Esophagus (tissue), 2 donors: ENCODE data around the gene MSI2. TPM values are rescaled to one million over a fixed set of nuclear protein-coding genes. Genes with fewer than 3 reads are reported as not detected.

ENCODE experiments used
- H3K27ac ChIP-seq, 2 donors: one replicate each; pipeline ENCODE4 v1.5.1; 2013; ENCODE audit warnings: low read depth in 2 of 2, mild to moderate bottlenecking in 2 of 2, inconsistent platforms in 1 of 2, low read length in 1 of 2, moderate library complexity in 1 of 2
- H3K27me3 ChIP-seq, 2 donors: one replicate each; pipeline ENCODE4 v1.6.1; 2013; ENCODE audit warnings: low read length in 2 of 2, control low read depth in 1 of 2, mild to moderate bottlenecking in 1 of 2; ENCODE audit not compliant: insufficient read depth in 2 of 2, control insufficient read depth in 1 of 2
- H3K36me3 ChIP-seq, 2 donors: one replicate each; pipeline ENCODE4 v1.6.1; 2013; ENCODE audit warnings: low read length in 1 of 2; ENCODE audit not compliant: control insufficient read depth in 2 of 2, insufficient read depth in 2 of 2
- H3K4me1 ChIP-seq, 2 donors: one replicate each; pipeline ENCODE4 v1.6.1; 2013; ENCODE audit warnings: low read length in 1 of 2; ENCODE audit not compliant: control insufficient read depth in 2 of 2, insufficient read depth in 2 of 2
- H3K4me3 ChIP-seq, 2 donors: one replicate each; pipeline ENCODE4 v1.5.1; 2013; ENCODE audit warnings: low read length in 2 of 2, mild to moderate bottlenecking in 2 of 2, low read depth in 1 of 2, moderate library complexity in 1 of 2
- H3K9me3 ChIP-seq, 2 donors: one replicate each; pipeline ENCODE4 v1.6.1; 2013; ENCODE audit warnings: mild to moderate bottlenecking in 2 of 2, low read depth in 1 of 2, low read length in 1 of 2, moderate library complexity in 1 of 2; ENCODE audit not compliant: control insufficient read depth in 2 of 2, insufficient read depth in 1 of 2
- WGBS, 2 donors: extraction: QIAGEN DNeasy Blood & Tissue Kit; methylation state at CpG; one replicate each; pipeline ENCODE4 v1.1.7; 2013; 5-methylcytosine and 5-hydroxymethylcytosine counted together
- polyA plus RNA-seq, 2 donors: library from polyadenylated mRNA; stranded (reverse); fragments of 200-250 nt; gene quantifications; one replicate each; pipeline ENCODE4 v1.2.3, GENCODE V29; 2013
- donor health status: healthy with polysubstance abuse.
- donor health status: Bipolar disorder and iron deficiency.

Gene MSI2
- polyA plus RNA-seq, 2 donors: 7.8 to 8.2 TPM

- Histone ChIP-seq H3K4me3 (no peak overlapping the region), H3K27ac (no peak overlapping the region), H3K9me3 (no peaks in the 10 kb centered on the region), H3K27me3 (no peaks in the 10 kb centered on the region), H3K36me3 (peaks cover 4 to 5% of the 10 kb centered on the region in 2 donors), H3K4me1 (peaks cover 0 to 4% of the 10 kb centered on the region in 2 donors)
- WGBS, 2 donors: 73 to 83% methylated on average over 4 of the region's 4 CpGs
Measured at GRCh38 chr17:57672971-57673370, 416.6 kb downstream of the MSI2 start.

- 95 to 96% methylated on average over 22 of the region's 22 CpGs for WGBS, 2 donors
- Histone ChIP-seq H3K4me3 (no peak overlapping the region), H3K4me1 (peaks cover 0 to 4% of the 10 kb centered on the region in 2 donors), H3K27me3 (no peaks in the 10 kb centered on the region), H3K9me3 (no peaks in the 10 kb centered on the region), H3K36me3 (peaks cover 4 to 5% of the 10 kb centered on the region in 2 donors), H3K27ac (no peak overlapping the region)
Measured at GRCh38 chr17:57674894-57675293, 418.6 kb downstream of the MSI2 start.

GRCh38 chr17:57675427-57676387 is 419.4 kb downstream of the MSI2 start:
- no peak overlapping the region for H3K4me3 ChIP-seq
- H3K9me3 ChIP-seq: no peaks in the 10 kb centered on the region
- no peaks in the 10 kb centered on the region for H3K27me3 ChIP-seq
- H3K36me3 ChIP-seq: peaks cover 4 to 5% of the 10 kb centered on the region in 2 donors
- 74 to 84% methylated on average over 24 of the region's 24 CpGs for WGBS, 2 donors
- H3K27ac ChIP-seq: no peak overlapping the region
- peaks cover 0 to 4% of the 10 kb centered on the region in 2 donors for H3K4me1 ChIP-seq

- no peaks in the 10 kb centered on the region for H3K4me1 ChIP-seq
- no peak overlapping the region for H3K4me3 ChIP-seq
- 88 to 90% methylated on average over 7 of the region's 7 CpGs for WGBS, 2 donors
- H3K27me3 ChIP-seq: no peaks in the 10 kb centered on the region
- no peak overlapping the region for H3K27ac ChIP-seq
- H3K36me3 ChIP-seq: peaks cover 4 to 5% of the 10 kb centered on the region in 2 donors
- no peaks in the 10 kb centered on the region for H3K9me3 ChIP-seq
Measured at GRCh38 chr17:57676543-57676942, 420.2 kb downstream of the MSI2 start.

- Histone ChIP-seq H3K4me1 (no peaks in the 10 kb centered on the region), H3K36me3 (peaks cover 4 to 5% of the 10 kb centered on the region in 2 donors), H3K27me3 (no peaks in the 10 kb centered on the region), H3K27ac (no peak overlapping the region), H3K9me3 (no peaks in the 10 kb centered on the region), H3K4me3 (no peak overlapping the region)
- 76 to 78% methylated on average over 5 of the region's 5 CpGs for WGBS, 2 donors
Measured at GRCh38 chr17:57677301-57677700, 421.0 kb downstream of the MSI2 start.

GRCh38 chr17:57677858-57678257 is 421.5 kb downstream of the MSI2 start:
- 95 to 97% methylated on average over 6 of the region's 6 CpGs for WGBS, 2 donors
- H3K27ac ChIP-seq: no peak overlapping the region
- no peak overlapping the region for H3K4me3 ChIP-seq
- H3K36me3 ChIP-seq: peaks cover 4 to 5% of the 10 kb centered on the region in 2 donors
- no peaks in the 10 kb centered on the region for H3K9me3 ChIP-seq
- H3K4me1 ChIP-seq: no peaks in the 10 kb centered on the region
- no peaks in the 10 kb centered on the region for H3K27me3 ChIP-seq

GRCh38 chr17:57678393-57678792 is 422.1 kb downstream of the MSI2 start:
- no peak overlapping the region for H3K27ac ChIP-seq
- H3K4me3 ChIP-seq: no peak overlapping the region
- no peaks in the 10 kb centered on the region for H3K27me3 ChIP-seq
- H3K9me3 ChIP-seq: no peaks in the 10 kb centered on the region
- peaks cover 4 to 5% of the 10 kb centered on the region in 2 donors for H3K36me3 ChIP-seq
- H3K4me1 ChIP-seq: no peaks in the 10 kb centered on the region

GRCh38 chr17:57679356-57679755 is 423.0 kb downstream of the MSI2 start:
- Histone ChIP-seq H3K27ac (no peak overlapping the region), H3K4me1 (no peaks in the 10 kb centered on the region), H3K9me3 (no peaks in the 10 kb centered on the region), H3K4me3 (no peak overlapping the region), H3K36me3 (peaks cover 4 to 5% of the 10 kb centered on the region in 2 donors), H3K27me3 (no peaks in the 10 kb centered on the region)
- WGBS, 2 donors: 86 to 92% methylated on average over 7 of the region's 7 CpGs

GRCh38 chr17:57679906-57680695 is 423.8 kb downstream of the MSI2 start:
- H3K36me3 ChIP-seq: peaks cover 3% of the 10 kb centered on the region in 2 donors
- WGBS, 2 donors: 85 to 88% methylated on average over 10 of the region's 10 CpGs
- H3K27me3 ChIP-seq: no peaks in the 10 kb centered on the region
- H3K4me3 ChIP-seq: no peak overlapping the region
- H3K4me1 ChIP-seq: no peaks in the 10 kb centered on the region
- no peak overlapping the region for H3K27ac ChIP-seq
- no peaks in the 10 kb centered on the region for H3K9me3 ChIP-seq
